Measurements from ENCODE around the gene COMMD10. TPM values are rescaled to one million over a fixed set of nuclear protein-coding genes. Genes with fewer than 3 reads are reported as not detected.

Gene COMMD10
- total RNA-seq, 3 donors from 2014 or later, result 20.6 to 31.1 (median 29.0) TPM

DNA sequence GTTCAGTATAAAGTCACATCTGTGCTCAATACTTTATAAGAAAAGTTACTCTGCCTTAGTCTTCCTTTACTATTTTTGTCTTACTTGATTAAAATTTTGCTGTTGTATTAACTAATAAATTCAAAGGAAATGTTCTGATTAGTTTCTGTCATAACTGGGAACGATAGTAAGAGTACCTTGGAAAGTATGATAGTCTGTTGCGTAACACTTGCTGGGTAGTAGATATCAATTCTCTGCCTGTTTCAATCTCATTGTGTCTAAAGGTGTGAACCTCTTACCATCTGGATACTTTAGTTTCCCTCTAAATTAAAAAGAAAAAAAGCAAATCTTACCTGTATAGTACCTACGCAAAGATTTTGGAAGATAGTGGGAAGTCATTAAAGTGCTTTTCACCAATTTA lies 48.5 kb downstream of the COMMD10 start:
- no peaks in the 10 kb centered on the region for H3K36me3 ChIP-seq (ENCODE audit: low read depth)
- TF ChIP-seq, protein P1, sequence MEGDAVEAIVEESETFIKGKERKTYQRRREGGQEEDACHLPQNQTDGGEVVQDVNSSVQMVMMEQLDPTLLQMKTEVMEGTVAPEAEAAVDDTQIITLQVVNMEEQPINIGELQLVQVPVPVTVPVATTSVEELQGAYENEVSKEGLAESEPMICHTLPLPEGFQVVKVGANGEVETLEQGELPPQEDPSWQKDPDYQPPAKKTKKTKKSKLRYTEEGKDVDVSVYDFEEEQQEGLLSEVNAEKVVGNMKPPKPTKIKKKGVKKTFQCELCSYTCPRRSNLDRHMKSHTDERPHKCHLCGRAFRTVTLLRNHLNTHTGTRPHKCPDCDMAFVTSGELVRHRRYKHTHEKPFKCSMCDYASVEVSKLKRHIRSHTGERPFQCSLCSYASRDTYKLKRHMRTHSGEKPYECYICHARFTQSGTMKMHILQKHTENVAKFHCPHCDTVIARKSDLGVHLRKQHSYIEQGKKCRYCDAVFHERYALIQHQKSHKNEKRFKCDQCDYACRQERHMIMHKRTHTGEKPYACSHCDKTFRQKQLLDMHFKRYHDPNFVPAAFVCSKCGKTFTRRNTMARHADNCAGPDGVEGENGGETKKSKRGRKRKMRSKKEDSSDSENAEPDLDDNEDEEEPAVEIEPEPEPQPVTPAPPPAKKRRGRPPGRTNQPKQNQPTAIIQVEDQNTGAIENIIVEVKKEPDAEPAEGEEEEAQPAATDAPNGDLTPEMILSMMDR (IDR thresholded peaks at IDR 0.05), result no peak
- H3K4me3 ChIP-seq, result no peak overlapping the region
- intact Hi-C loops (cut with DNase I, micrococcal nuclease), result loop anchor here (10.0 kb wide), 2 partner anchors 422 to 442 kb away; partner anchors contain the start of gene SEMA6A (in 1 of the 2)
- ATAC-seq (no peak), DNase-seq (no peak)
- H3K9me3 ChIP-seq, result no peaks in the 10 kb centered on the region
- H3K4me1 ChIP-seq (ENCODE audit: low read depth), result no peaks in the 10 kb centered on the region

DNA sequence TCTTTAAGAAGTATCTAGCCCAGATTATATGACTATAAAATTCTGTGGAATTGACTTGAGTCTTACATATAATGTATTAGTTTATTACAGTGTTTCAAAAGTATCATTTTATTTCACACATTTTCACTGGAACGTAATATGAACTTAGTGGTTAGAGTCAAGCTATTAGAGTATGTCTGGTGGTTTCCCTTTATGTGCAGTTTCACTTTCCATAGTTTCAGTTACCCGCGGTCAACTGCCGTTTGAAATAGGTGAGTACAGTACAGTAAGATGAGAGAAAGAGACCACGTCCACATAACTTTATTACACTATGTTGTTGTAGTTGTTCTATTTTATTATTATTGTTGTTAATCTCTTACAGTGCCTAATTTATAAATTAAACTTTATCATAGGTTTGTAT lies 50.5 kb downstream of the COMMD10 start:
- DNase-seq (no peak), ATAC-seq (peak; percentile 49)
- intact Hi-C loops (cut with DNase I, micrococcal nuclease), result loop anchor here (5.0 to 10.0 kb wide), 3 partner anchors 419 to 812 kb away; partner anchors contain the start of gene SEMA6A (in 1 of the 2)

DNA sequence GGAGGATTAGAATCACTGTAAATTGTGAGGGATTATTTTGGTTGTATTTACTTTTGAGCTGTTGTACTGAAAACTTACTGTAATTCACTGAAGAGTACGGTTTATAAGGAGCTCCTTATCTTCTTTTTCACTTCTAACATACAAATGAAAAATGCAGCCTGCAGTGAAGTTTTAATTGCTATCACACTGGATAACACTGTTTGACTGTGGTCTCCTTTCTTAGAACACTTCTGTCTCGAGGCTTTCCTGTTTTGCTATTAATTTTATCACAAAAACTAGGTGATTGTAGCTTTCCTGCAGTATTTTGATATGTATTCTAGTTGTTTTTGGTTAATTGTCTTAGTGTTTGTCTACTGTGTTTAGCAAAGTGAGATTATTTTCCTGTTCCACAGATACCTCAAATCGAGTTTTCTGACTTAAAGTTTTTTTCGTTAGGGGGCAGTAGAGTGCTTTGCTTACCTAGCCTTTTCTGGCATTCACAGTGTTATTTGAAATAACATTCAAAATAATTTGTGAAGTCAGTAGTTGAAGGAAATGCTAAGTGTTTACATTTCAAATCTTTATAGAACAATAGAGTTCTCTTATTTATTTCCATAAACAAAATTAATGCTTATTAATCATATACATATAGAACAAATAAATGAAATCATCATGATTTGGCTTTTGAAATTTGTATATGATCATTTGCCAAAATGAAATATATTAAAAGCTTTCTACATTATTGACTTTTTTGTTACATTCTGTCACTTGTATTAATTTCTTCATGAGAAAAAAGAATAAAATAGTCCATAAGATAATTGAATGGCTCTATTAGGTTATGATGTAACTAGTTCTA lies 52.9 kb downstream of the COMMD10 start:
- no peaks in the 10 kb centered on the region for H3K36me3 ChIP-seq (ENCODE audit: low read depth)
- H3K4me1 ChIP-seq (ENCODE audit: low read depth), result no peaks in the 10 kb centered on the region
- H3K4me3 ChIP-seq, result no peak overlapping the region
- intact Hi-C loops (cut with DNase I, micrococcal nuclease), result loop anchor here (5.0 to 10.0 kb wide), 3 partner anchors 417 to 810 kb away; partner anchors contain the start of gene SEMA6A (in 1 of the 2)
- TF ChIP-seq, protein P1 (IDR thresholded peaks at IDR 0.05), result peak; percentile 18
- H3K9me3 ChIP-seq, result no peaks in the 10 kb centered on the region
- peak; percentile 51 for ATAC-seq
- peak in 1 of 3 donors; percentile 21 for DNase-seq

More for the DNA sequence above, 50.5 kb downstream of the COMMD10 start:
- Histone ChIP-seq H3K4me3 (no peak overlapping the region), H3K4me1 (ENCODE audit: low read depth) (no peaks in the 10 kb centered on the region), H3K9me3 (no peaks in the 10 kb centered on the region), H3K36me3 (ENCODE audit: low read depth) (no peaks in the 10 kb centered on the region)
- TF ChIP-seq, protein P1 (IDR thresholded peaks at IDR 0.05), result no peak

DNA sequence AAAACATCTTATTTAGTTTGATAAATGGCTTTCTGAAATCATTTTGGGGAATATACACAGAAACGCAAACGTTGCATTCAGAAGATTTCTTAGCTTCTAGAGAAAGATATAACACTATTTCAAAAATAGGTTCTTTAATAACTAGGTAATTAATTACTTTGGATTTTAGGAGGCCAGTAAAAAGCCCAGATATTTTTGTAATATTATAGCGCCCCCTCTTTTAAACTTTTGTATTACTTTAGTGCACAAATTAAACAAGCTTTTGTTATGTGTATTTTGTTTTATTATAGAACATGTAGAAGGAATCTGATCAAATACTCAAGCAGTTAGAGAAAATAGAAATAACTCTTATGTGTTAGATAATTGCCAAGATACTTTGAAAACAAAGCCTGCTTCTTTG lies 57.7 kb downstream of the COMMD10 start:
- H3K4me3 ChIP-seq, result no peak overlapping the region
- H3K9me3 ChIP-seq, result no peaks in the 10 kb centered on the region
- H3K4me1 ChIP-seq (ENCODE audit: low read depth), result no peaks in the 10 kb centered on the region
- DNase-seq (no peak), ATAC-seq (no peak)
- TF ChIP-seq, protein P1 (IDR thresholded peaks at IDR 0.05), result no peak
- intact Hi-C loops (cut with DNase I, micrococcal nuclease), result no loop called here
- no peaks in the 10 kb centered on the region for H3K36me3 ChIP-seq (ENCODE audit: low read depth)

DNA sequence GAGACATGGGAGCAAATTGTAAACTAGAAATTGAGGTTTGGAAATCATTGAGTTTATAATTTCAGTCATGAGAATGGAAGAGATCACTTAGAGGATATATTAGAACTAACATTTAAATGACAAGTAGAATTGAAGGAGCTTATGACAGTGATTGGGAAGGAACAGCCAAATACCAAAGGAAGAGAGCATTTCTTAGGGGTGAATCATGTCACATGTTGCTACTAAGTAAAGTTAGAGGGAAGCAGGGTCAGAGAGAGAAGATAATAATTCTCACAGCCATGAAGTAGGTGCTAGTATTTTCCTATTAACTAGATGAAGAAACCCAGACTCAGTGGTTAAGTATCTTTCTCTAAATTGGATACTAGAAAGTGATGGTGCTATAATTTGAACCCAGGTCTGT lies 59.3 kb downstream of the COMMD10 start:
- intact Hi-C loops (cut with DNase I, micrococcal nuclease), result no loop called here

More for the DNA sequence above, 59.3 kb downstream of the COMMD10 start:
- Histone ChIP-seq H3K36me3 (ENCODE audit: low read depth) (no peaks in the 10 kb centered on the region), H3K4me3 (no peak overlapping the region), H3K9me3 (no peaks in the 10 kb centered on the region), H3K4me1 (ENCODE audit: low read depth) (no peaks in the 10 kb centered on the region)
- DNase-seq, result no peak
- TF ChIP-seq, protein P1 (IDR thresholded peaks at IDR 0.05), result no peak
- no peak for ATAC-seq
